GM18519 (cell line): ENCODE data around the gene TEX101.
"Not testable (repeated sequence)": the region's sequence is repeated elsewhere in the genome, so short reads cannot be mapped to it uniquely, and the experiment has no call there.

Experiments used
- ATAC-seq: cut with Tn5 transposase; IDR thresholded peaks from one replicate; pipeline ENCODE4 v1.9.1; 2021; ENCODE audit warnings: mild to moderate bottlenecking, moderate library complexity; ENCODE audit not compliant: unreplicated experiment, low FRiP score

TEX101 gene

DNA sequence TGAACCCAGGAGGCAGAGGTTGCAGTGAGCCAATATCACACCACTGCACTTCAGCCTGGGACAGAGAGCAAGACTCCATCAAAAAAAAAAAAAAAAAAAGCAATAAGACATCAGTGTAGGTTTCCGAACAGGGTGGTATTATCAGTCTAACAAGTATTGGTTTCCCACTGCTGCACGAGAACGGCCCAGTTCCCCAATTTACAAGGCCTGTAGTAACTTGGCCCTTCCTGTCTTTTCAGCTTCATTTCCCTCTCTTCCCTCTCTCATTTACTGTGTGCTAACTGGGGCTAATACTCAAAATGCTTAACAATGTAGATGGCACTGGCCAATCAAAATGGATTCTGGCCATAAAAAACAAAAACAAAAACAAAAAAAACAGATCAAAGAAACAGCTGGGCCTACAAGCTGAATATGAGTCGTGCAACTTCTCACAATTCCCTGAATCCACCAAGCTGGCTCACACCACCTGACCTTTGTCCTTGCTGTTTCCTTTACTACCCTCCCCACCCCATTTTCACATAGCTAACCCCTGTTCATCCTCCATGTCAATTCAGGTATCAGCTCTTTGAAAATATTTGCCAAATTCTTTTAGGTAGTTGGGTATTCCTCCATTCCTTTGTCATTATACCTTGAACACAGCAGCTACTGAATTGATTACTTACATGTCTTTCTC, 2.4 kb downstream of the TEX101 start:
- no peak for ATAC-seq

DNA sequence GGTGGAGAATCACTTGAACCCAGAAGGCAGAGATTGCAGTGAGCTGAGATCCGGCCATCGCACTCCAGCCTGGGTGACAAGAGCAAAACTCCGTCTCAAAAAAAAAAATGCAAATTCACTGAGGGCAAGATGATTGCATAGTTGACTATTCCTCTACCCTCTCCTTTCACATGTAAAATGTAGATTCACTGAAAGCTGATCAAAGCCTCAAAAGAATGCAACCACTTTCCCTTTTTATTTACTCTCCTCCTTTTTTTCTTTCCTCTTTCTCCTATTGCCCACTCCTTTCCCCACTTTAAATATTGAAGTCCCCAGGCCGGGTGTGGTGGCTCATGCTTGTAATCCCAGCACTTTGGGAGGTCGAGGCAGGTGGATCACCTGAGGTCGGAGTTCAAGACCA, 6.3 kb downstream of the TEX101 start:
- ATAC-seq, result no peak

DNA sequence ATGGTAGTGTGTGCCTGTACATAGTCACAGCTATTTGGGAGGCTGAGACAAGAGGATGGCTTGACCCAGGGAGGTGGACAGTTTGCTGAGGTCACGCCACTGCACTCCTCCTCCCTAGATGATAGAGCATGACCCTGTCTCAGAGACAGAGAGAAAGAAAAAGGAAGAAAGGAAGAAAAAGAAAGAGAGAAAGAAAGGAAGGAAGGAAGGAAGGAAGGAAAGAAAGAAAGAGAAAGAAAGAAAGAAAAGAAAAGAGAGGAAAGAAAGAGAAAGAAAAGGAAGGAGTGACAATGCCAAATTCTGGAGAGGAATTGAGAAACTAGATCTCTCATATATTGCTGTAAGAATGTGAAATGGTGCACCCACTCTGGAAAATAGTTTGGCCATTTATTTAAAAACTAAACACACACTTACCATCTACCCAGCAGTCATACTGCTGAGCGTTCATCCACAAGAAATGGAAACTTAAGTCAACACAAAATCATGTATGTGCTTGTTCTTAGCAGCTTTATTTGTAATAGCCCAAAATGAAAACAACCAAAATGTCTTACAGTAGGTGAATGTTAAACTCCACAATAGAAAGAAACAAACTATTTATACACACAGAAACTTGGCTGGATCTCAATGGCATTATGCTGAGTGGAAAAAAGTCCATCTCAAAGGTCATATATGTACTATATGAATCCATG, 7.5 kb downstream of the TEX101 start:
- ATAC-seq, result no peak

DNA sequence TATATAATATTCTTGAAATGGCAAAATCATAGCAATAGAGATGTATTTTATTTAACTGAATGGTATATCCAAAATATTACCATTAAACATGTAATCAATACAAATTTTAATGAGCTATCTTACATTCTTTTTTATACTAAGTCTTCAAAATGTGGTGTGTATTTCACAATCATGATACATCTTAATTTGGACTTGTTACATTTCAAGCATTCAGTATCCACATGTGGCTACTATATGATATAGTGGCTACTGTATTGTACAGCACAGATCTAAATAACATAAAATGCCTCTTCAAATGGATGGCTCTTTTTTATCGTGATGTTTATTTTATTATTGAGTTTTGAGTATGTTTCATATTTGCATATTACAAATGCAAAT, 8.0 kb downstream of the TEX101 start:
- no peak for ATAC-seq

DNA sequence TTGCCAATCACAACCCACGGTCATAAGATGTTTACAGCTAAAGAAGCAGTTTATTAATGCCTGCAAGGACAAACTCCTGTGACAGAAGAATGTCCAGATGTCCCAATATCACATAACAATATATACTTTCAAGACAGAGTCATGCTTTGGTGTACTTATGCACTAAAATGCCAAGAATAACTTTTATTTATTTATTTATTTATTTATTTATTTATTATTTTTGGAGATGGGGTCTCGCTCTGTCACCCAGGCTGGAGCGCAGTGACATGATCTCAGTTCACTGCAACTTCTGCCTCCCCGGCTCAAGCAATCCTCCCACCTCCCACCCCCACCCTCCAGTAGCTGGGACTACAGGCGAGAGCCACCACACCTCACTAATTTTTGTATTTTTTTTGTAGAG, 9.1 kb downstream of the TEX101 start:
- ATAC-seq, result no peak

DNA sequence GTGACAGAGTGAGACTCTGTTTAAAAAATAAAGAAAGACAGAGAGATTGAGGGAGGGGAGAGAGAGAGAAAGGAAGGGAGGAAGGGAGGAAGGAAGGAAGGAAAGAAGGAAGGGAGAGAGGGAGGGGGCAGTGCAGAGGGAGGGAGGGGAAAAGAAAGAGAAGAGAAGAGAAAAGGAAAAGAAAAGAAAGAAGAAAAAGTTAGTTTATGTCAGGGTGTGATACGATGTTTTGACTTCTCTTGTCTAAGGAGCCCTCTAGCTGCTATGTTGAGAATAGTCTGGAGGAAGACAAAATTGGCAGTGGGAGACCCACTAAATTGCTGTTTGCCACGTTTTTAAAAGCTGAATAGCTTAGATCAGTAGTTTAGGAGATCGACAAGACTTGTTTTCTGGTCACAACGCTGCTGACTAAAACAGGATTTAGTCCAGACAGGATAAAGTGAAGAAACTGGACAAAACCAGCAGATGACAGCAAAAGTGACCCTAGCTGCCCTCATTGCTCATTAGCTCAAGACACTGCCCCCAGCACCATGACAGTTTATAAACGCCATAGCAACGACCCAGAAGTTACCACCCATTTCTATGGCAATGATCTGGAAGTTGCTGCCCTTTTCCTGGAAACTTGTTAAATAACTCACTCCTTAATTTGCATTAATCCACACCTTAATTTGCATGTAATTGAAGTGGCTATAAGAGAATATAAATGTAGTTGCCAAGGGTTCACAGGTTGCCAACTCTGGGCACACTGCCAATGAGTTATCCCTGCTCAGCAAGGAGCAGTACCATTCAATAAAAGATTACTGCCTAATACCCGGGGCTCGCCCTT, 11.1 kb downstream of the TEX101 start:
- ATAC-seq, result no peak

DNA sequence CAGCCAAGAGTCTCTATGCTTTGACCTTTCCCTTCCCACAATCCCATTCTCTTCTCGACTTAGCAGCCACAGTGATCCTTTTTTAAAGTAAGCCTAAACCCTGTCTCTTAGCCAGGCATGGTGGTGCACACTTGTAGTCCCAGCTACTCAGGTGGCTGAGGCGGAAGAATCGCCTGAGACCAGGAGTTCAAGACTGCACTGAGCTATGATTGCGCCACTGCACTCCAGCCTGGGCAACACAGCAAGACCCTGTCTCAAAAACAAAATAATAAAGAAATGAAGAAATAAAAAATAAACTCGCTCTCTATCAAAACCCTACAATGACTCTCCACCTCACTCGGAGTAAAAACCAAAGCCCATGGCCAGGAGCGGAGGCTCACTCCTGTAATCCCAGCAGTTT, 14.7 kb downstream of the TEX101 start:
- no peak for ATAC-seq

DNA sequence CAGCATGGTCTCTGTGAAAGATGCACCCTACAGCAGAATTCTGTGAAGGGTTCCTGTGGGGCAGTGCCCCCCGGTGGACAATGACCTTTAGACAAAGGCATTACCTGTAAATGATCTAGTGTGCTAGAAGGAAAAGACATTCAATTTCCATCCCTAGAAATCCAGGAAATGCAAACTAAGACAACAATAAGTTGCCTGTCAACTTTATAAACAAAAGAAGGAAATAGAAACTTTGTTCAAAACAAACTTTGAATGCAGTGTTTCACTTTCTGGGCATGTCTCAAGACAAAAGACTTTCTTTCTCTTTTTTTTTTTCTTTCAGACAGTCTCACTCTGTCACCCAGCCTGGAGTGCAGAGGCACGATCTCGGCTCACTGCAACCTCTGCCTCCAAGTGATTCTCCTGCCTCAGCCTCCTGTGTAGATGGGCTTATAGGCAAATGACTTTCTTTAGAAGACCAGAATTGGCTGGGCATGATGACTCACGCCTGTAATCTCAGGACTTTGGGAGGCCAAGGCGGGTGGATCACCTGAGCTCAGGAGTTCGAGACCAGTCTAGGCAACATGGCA, 15.5 kb downstream of the TEX101 start:
- no peak for ATAC-seq

DNA sequence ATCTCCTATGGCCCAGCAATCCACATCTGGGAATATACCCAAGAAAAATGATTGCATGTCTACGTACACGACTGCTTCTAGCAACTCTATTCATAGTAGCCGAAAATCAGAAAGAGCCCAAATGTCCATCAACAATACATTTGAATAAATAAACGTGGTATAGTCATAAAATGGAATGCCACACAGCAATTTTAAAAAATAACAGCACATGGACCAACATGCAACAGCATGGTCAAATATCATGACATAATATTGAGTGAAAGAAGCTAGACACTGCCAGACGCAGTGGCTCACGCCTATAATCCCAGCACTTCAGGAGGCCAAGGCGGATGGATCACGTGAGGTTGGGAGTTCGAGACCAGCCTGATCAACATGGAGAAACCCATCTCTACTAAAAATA, 16.3 kb downstream of the TEX101 start:
- ATAC-seq, result no peak

DNA sequence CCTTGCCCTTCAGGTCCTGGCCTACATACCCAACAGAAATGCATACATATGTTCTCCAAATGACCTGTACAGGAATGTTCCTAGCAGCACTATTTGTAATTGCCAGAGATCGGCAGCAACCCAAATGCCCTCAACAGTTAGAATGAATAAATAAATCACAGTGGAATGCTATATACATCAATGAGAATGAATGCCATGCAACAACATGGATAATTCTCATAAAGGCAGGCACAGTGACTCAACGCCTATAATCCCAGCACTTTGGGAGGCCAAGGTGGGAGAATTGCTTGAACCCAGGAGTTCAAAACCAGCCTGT, 18.6 kb downstream of the TEX101 start:
- no peak for ATAC-seq

DNA sequence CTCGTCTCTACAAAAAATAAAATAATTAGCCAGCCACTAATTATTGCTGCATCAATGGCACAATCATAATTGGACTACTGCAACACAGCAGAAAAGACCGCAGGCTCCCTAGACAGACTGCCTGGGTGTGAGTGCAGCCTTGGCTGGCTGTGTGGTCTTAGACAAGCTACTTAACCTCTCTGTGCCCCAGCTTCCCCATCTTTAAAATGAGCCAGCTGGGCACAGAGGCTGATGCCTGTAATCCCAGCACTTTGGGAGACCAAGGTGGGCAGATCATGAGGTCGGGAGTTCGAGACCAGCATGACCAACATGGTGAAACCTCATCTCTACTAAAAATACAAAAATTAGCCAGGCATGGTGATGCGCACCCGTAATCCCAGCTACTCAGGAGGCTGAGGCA, 19.0 kb downstream of the TEX101 start:
- no peak for ATAC-seq

DNA sequence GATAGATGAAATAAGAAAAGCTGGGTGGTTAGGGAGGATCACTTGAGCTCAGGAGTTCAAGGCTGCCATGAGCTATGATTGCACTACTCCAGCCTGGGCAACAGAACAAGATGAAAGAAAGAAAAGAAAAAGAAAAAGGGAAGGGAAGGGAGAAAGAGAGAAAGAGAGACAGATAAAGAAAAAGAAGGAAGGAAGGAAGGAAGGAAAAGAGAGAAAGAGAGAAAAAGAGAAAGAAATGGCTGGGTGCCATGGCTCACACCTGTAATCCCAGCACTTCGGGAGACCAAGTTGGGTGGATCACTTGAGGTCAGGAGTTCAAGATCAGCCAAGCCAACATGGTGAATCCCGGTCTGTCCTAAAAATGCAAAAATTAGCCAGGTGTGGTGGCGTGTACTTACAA, 21.1 kb downstream of the TEX101 start:
- ATAC-seq, result no peak

DNA sequence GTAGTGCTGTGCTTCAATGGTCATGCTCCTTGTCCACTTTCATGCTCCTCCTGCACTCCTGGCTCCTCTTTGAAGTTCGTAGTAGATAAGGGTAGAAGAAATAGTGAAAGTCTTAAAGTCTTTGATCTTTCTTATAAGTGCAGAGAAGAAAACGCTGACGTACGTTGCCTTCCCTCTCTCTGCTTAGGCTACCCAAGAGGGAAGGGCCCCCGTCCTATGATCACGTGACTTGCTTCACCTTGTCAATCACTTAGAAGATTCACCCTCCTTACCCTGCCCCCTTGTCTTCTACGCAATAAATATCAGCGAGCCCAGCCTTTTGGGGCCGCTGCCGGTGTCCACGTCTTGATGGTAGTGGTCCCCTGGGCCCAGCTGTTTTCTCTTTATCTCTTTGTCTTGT, 22.6 kb downstream of the TEX101 start:
- not testable (repeated sequence) for ATAC-seq

DNA sequence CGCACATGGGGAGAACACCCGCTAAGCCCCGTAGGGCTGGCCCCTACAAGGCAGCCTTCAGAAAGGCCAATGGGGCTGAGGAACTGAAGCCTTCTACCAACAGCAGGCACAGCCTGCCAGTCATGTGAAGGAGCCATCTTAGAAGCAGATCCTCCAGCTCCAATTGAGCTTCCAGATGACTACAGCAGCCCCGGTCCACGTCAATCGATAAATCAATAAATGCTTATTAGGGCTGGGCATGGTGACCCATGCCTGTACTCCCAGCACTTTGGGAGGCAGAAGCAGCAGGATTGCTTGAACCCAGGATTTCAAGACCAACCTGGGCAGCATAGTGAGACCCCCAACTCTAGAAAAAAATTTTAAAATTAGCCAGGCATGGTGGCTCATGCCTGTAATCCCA, 23.0 kb downstream of the TEX101 start:
- no peak for ATAC-seq

DNA sequence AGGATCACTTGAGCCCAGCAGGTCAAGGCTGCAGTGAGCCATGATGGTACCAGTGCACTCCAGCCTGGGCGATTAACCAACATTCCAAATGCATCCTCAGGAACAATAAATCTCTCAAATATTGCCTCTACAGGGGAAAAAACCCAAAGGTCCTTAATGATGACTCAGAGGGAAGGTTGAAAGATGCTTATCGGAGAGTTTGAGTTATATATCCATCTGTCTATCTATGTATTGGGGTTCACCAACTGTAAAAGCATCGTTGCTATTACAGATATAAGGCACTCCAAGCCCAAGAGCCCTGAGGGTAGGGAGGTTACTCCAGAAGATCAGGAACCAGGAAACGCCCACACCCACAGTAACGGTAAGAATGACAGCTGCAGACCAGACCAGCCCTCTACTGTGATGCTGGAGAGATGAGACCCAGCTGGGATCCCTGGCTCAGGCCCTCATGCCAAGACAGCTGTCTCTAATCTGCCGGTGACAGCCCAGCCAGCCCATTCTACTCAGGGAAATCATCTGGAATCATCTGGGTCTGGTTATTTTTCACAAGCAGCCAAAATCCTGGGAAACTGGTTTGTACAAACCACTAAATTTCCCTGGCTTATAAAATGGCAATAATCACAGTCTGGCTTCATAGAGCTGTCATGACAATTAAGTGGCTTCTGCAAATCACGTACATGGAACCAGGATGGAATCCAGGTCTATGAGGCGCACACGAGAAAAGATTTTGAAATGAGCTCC, 23.8 kb downstream of the TEX101 start:
- no peak for ATAC-seq

DNA sequence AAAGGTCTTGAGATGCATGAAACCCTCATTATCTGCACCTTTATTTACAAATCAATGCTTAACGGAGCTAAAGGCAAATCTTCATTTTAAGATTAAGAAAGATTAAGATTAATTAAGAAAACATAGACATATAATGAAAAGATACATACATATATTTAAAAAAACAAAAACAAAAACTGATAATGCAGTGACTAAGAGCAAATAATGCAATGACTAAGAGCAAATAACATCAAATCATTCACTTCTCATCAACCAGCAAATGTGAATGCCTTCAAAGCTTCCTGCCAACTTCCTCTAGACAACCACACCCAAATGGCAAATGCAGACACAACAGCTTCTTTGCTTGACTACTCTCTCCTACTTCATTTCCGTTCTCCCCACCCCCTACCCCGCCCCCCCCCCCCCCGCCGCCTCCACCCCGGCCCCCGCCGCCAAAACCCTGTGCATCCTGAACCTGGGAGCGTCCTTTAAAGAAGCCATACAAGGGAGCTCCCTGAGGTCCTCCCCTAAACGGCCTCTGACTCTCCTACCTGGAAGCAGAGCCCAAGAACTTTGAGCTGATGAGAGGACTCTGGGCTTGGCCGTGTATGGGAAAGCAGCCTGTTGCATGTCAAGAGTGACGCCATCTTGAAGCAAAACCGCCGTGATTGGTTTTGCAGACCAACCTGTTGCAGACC, 24.5 kb downstream of the TEX101 start:
- no peak for ATAC-seq

DNA sequence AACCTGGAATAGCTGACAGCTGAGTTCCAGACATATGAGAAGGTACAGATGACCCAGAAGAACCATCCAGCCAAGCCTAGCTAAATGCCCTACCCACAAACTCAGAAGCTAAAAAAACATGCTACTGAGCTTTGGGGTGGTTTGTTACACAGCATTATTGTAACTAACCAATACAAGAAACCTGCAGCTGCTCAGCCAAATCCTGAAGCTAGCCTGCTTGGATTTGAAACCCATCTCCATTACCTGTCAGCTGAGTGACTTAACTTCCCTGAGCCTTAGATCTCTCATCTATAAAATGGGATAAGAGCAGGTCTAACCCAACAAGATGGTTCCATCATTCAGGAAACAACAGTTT, 25.0 kb downstream of the TEX101 start:
- ATAC-seq, result no peak

DNA sequence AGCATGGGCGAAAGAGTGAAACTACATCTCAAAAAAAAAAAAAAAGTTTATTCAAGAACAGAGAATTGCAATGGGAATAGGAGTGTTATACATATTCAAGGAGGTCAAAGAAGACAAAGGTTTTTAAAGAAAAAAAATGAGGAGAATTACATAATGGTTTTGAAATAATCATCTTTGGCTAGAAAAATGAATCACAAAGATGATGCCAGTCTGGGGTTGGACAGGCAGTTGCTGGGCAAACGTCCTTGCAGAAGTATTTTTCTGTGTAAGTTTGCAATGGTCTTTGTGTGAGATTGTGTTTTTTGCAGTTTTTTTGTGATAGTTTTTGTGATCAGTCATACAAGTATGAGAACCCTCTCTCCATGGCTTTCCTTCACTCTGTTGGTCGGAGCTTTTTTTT, 27.0 kb downstream of the TEX101 start:
- ATAC-seq, result no peak

DNA sequence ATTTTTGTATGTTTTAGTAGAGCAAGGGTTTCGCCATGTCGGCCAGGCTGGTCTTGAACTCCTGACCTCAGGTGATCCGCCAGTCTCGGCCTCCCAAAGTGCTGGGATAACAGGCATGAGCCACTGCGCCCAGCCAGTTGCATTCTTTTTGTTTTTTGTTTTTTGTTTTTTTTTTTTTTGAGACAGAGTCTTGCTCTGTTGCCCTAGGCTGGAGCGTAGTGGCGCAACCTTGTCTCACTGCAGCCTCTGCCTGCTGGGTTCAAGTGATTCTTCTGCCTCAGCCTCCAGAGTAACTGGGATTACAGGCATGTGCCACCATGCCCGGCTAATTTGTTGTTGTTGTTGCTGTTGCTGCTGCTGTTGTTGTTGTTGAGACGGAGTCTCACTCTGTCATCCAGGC, 29.4 kb downstream of the TEX101 start:
- ATAC-seq, result not testable (repeated sequence)

DNA sequence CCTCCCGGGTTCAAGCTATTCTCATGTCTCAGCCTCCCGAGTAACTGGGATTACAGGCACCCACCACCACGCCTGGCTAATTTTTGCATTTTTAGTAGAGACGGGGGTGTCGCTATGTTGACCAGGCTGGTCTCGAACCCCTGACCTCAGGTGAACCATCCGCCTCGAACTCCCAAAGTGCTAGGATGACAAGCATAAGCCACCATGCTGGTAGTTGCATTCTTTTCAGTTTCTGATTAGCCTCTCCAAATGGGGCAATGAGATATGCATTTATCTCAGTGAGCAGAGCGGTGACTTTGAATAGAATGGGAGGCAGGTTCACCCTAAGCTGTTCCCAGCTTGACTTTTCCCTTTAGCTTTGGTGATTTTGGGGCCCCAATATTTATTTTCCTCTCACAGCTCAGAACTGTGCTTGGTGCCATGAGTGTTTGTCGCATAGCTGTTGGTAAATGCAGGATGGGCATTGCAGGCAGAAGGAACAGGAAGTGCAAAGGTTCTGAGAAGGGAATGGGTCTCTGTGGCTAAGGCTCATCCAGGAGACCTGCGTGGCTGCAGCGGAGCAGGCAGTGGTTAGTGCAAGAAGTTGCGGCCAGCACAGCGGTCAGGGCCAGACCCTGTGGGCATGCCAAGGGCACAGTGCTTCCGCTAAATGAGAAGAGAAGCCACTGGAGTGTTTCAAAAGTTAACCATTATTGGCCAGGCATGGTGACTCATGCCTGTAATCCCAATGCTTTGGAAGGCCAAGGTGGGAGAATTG, 30.0 kb downstream of the TEX101 start:
- ATAC-seq, result no peak
